Measurements from ENCODE around the gene ANXA7. TPM values are rescaled to one million over a fixed set of nuclear protein-coding genes. Genes with fewer than 3 reads are reported as not detected.

Gene ANXA7
- total RNA-seq, 1 donor: 143 TPM

DNA sequence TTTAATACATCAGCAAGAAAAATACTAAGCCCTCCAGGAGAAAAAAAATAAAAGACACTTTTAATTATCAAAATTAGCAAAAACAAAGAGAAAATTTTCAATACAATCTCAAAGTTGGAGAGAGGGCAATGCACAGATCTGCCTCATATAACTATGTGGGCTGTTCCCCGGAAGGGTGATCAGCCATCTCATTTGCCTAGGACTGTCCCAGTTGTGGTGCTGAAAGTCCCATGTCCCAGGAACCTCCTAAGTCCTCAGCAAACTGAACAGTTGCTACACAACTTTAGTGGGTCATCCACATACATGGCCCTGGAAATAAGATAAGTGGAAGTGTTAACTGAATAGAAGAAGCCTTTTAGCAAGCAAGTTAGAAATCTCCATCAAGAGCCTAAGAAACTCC, 69.6 kb downstream of the ANXA7 start:
- no peak for TF ChIP-seq CTCF (IDR thresholded peaks at IDR 0.05; ENCODE audit: extremely low read depth, low read depth, low read length)
- H3K36me3 ChIP-seq (ENCODE audit: insufficient read depth, low read length): no peaks in the 10 kb centered on the region
- no peak overlapping the region for H3K27ac ChIP-seq (ENCODE audit: low read depth, low read length)
- no peak overlapping the region for H3K4me2 ChIP-seq (ENCODE audit: insufficient read depth, low read length)
- H4K20me1 ChIP-seq (ENCODE audit: insufficient read depth, low read length): no peaks in the 10 kb centered on the region
- no peaks in the 10 kb centered on the region for H3K27me3 ChIP-seq (ENCODE audit: insufficient read depth, low read length)
- no peak overlapping the region for H2AFZ ChIP-seq (ENCODE audit: low read length)
- no peaks in the 10 kb centered on the region for H3K79me2 ChIP-seq (ENCODE audit: insufficient read depth, low read length)
- DNase-seq (ENCODE audit: insufficient read length, low spot score, missing footprints): no peak
- no peaks in the 10 kb centered on the region for H3K9me3 ChIP-seq (ENCODE audit: low read depth, low read length)
- H3K4me1 ChIP-seq (ENCODE audit: insufficient read depth, low read length): no peaks in the 10 kb centered on the region
- H3K4me3 ChIP-seq (ENCODE audit: insufficient read depth, low read length): no peak overlapping the region

- no peaks in the 10 kb centered on the region for H3K9me3 ChIP-seq (ENCODE audit: low read depth, low read length)
Measured at GRCh38 chr10:73340121-73340520, 73.7 kb downstream of the ANXA7 start.

GRCh38 chr10:73339436-73339835, 74.4 kb downstream of the ANXA7 start:
- Histone ChIP-seq H3K36me3 (ENCODE audit: insufficient read depth, low read length) (no peaks in the 10 kb centered on the region), H3K4me1 (ENCODE audit: insufficient read depth, low read length) (no peaks in the 10 kb centered on the region), H3K27me3 (ENCODE audit: insufficient read depth, low read length) (no peaks in the 10 kb centered on the region), H3K4me2 (ENCODE audit: insufficient read depth, low read length) (no peak overlapping the region), H4K20me1 (ENCODE audit: insufficient read depth, low read length) (no peaks in the 10 kb centered on the region), H2AFZ (ENCODE audit: low read length) (no peak overlapping the region), H3K79me2 (ENCODE audit: insufficient read depth, low read length) (no peaks in the 10 kb centered on the region), H3K4me3 (ENCODE audit: insufficient read depth, low read length) (no peak overlapping the region), H3K9me3 (ENCODE audit: low read depth, low read length) (no peaks in the 10 kb centered on the region), H3K27ac (ENCODE audit: low read depth, low read length) (no peak overlapping the region)
- DNase-seq (ENCODE audit: insufficient read length, low spot score, missing footprints): no peak
- no peak for TF ChIP-seq CTCF (IDR thresholded peaks at IDR 0.05; ENCODE audit: extremely low read depth, low read depth, low read length)

More at GRCh38 chr10:73340121-73340520, 73.7 kb downstream of the ANXA7 start:
- TF ChIP-seq CTCF (IDR thresholded peaks at IDR 0.05; ENCODE audit: extremely low read depth, low read depth, low read length): no peak
- no peak overlapping the region for H3K4me2 ChIP-seq (ENCODE audit: insufficient read depth, low read length)
- DNase-seq (ENCODE audit: insufficient read length, low spot score, missing footprints): no peak
- H3K36me3 ChIP-seq (ENCODE audit: insufficient read depth, low read length): no peaks in the 10 kb centered on the region
- H4K20me1 ChIP-seq (ENCODE audit: insufficient read depth, low read length): no peaks in the 10 kb centered on the region
- no peak overlapping the region for H3K27ac ChIP-seq (ENCODE audit: low read depth, low read length)
- no peak overlapping the region for H3K4me3 ChIP-seq (ENCODE audit: insufficient read depth, low read length)
- no peaks in the 10 kb centered on the region for H3K4me1 ChIP-seq (ENCODE audit: insufficient read depth, low read length)
- H3K27me3 ChIP-seq (ENCODE audit: insufficient read depth, low read length): no peaks in the 10 kb centered on the region
- no peaks in the 10 kb centered on the region for H3K79me2 ChIP-seq (ENCODE audit: insufficient read depth, low read length)
- no peak overlapping the region for H2AFZ ChIP-seq (ENCODE audit: low read length)

GRCh38 chr10:73338801-73339368, 75.0 kb downstream of the ANXA7 start:
- Histone ChIP-seq H2AFZ (ENCODE audit: low read length) (no peak overlapping the region), H3K36me3 (ENCODE audit: insufficient read depth, low read length) (no peaks in the 10 kb centered on the region), H3K27ac (ENCODE audit: low read depth, low read length) (no peak overlapping the region), H3K4me3 (ENCODE audit: insufficient read depth, low read length) (no peak overlapping the region), H3K4me2 (ENCODE audit: insufficient read depth, low read length) (no peak overlapping the region), H3K79me2 (ENCODE audit: insufficient read depth, low read length) (no peaks in the 10 kb centered on the region), H3K9me3 (ENCODE audit: low read depth, low read length) (no peaks in the 10 kb centered on the region), H3K4me1 (ENCODE audit: insufficient read depth, low read length) (no peaks in the 10 kb centered on the region), H4K20me1 (ENCODE audit: insufficient read depth, low read length) (no peaks in the 10 kb centered on the region), H3K27me3 (ENCODE audit: insufficient read depth, low read length) (peaks cover 4% of the 10 kb centered on the region)
- no peak for TF ChIP-seq CTCF (IDR thresholded peaks at IDR 0.05; ENCODE audit: extremely low read depth, low read depth, low read length)
- DNase-seq (ENCODE audit: insufficient read length, low spot score, missing footprints): no peak

Measured in osteoblast (primary cell).